Tibial artery (tissue), 4 donors: ENCODE results near the gene LOXL4.

Source experiments
- DNase-seq, 2 donors: peaks; one replicate each; pipeline ENCODE4 v3.0.0-alpha.2; 2019
- H3K27ac ChIP-seq, 2 donors: fragments of 200-600 bp; sonication (generic) in 1 of 2; 1 replicate in 1 of 2; 2 replicates in 1 of 2; pipeline ENCODE4 v1.5.1; 2018 to 2019; ENCODE audit warnings: mild to moderate bottlenecking in 1 of 2
- H3K27me3 ChIP-seq, 2 donors: fragments of 200-600 bp; sonication (generic) in 1 of 2; one replicate each; pipeline versions ENCODE4 v1.5.1 to v1.6.0; 2016 to 2019
- H3K36me3 ChIP-seq, 3 donors: fragments of 200-600 bp; sonication (generic) in 2 of 3; one replicate each; pipeline ENCODE4 v1.5.1; 2016 to 2019; ENCODE audit warnings: mild to moderate bottlenecking in 2 of 3
- H3K4me1 ChIP-seq, 4 donors: fragments of 200-600 bp; sonication (generic) in 2 of 4; 1 replicate in 3 of 4; 2 replicates in 1 of 4; pipeline ENCODE4 v1.5.1; 2016 to 2019
- H3K4me3 ChIP-seq, 2 donors: fragments of 200-600 bp; sonication (generic) in 1 of 2; 1 replicate in 1 of 2; 2 replicates in 1 of 2; pipeline ENCODE4 v1.5.1; 2018 to 2019; ENCODE audit warnings: mild to moderate bottlenecking in 2 of 2
- H3K9me3 ChIP-seq, 3 donors: fragments of 200-600 bp; sonication (generic) in 1 of 3; one replicate each; pipeline ENCODE4 v1.5.1; 2016 to 2019
- intact Hi-C: fragments of 100-400 bp; cut with DNase I; formaldehyde crosslinking; loops from one replicate; pipeline ENCODE4 v1.15.0; 2023; ENCODE audit warnings: low total_unique reads
- TF ChIP-seq, protein P1 (sequence below), 2 experiments: fragments of 200-600 bp in 1 of 2; fragments of 450-650 bp in 1 of 2; IDR thresholded peaks; one replicate each; pipeline ENCODE4 v1.5.1; 2017 to 2019; ENCODE audit warnings: antibody characterized with exemption in 2 of 2, mild to moderate bottlenecking in 1 of 2, moderate library complexity in 1 of 2

The LOXL4 gene

GRCh38 chr10:98267894-98268693, at the start of gene LOXL4:
LOXL4 (minus strand) TSS chr10:98268194; CDS start chr10:98263019, 5,175 bp downstream.
- Histone ChIP-seq H3K27ac (peak within 1 kb of the TSS; percentile 94), H3K9me3 (no peaks in the 10 kb centered on the region), H3K36me3 (no peaks in the 10 kb centered on the region), H3K4me3 (peak within 1 kb of the TSS; percentile 53 to 60), H3K27me3 (no peaks in the 10 kb centered on the region), H3K4me1 (peaks cover 0 to 50% (median 39%) of the 10 kb centered on the region in 4 donors)
- TF ChIP-seq, protein P1, sequence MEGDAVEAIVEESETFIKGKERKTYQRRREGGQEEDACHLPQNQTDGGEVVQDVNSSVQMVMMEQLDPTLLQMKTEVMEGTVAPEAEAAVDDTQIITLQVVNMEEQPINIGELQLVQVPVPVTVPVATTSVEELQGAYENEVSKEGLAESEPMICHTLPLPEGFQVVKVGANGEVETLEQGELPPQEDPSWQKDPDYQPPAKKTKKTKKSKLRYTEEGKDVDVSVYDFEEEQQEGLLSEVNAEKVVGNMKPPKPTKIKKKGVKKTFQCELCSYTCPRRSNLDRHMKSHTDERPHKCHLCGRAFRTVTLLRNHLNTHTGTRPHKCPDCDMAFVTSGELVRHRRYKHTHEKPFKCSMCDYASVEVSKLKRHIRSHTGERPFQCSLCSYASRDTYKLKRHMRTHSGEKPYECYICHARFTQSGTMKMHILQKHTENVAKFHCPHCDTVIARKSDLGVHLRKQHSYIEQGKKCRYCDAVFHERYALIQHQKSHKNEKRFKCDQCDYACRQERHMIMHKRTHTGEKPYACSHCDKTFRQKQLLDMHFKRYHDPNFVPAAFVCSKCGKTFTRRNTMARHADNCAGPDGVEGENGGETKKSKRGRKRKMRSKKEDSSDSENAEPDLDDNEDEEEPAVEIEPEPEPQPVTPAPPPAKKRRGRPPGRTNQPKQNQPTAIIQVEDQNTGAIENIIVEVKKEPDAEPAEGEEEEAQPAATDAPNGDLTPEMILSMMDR (IDR thresholded peaks at IDR 0.05) = no peak
- intact Hi-C loops = loop anchor here (10.0 kb wide), 1 partner anchor 147 kb away; the partner anchor contains the start of gene PYROXD2
- no peak for DNase-seq

DNA sequence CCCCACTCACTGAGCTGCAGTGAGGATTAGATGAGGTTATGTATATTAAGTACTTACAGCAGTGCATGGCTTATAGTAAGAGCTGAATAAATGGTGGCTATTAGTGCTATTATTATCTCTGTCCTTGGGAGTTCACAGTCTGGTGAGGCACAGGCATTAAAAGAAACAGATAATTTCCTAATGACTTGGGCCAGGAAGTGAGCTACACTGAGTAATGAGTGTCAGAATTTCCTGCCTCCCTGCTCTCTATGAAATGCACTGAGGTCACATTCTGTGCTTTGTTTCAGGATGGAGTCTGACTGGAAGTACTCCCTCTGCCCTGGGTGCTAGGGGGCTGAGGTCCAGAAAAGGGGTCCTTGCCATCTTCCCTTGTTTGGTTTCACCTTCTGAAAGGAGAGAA, 48.7 kb upstream of the LOXL4 start:
- intact Hi-C loops = no loop called here
- Histone ChIP-seq H3K9me3 (no peaks in the 10 kb centered on the region), H3K36me3 (no peaks in the 10 kb centered on the region), H3K4me1 (peaks cover 0 to 38% (median 24%) of the 10 kb centered on the region in 4 donors), H3K4me3 (no peak overlapping the region), H3K27me3 (no peaks in the 10 kb centered on the region), H3K27ac (no peak overlapping the region)
- no peak for DNase-seq
- TF ChIP-seq, protein P1 (IDR thresholded peaks at IDR 0.05) = no peak

DNA sequence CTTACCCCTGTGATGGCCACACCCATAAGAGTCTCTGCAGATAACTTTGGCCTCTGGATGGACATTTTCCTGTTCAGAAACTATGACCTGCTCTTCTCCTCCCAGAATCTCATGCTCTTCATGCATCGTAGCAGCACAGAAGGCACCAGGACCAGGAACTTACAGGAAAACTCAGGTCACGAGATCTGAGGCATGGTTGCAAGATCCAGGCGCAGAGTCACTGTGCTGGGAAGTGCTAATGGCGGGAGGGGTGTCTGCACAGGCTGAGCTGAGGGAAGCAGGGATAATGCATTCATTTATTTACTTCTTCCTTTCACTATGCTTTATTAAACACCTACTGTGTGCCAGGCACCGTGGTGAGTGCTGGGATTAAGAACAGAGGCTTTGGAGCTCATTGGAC, 48.2 kb upstream of the LOXL4 start:
- no peaks in the 10 kb centered on the region for H3K36me3 ChIP-seq
- DNase-seq = no peak
- H3K4me1 ChIP-seq = peaks cover 0 to 38% (median 24%) of the 10 kb centered on the region in 4 donors
- intact Hi-C loops = no loop called here
- H3K27ac ChIP-seq = no peak overlapping the region
- no peaks in the 10 kb centered on the region for H3K9me3 ChIP-seq
- no peaks in the 10 kb centered on the region for H3K27me3 ChIP-seq
- no peak overlapping the region for H3K4me3 ChIP-seq
- TF ChIP-seq, protein P1 (IDR thresholded peaks at IDR 0.05) = no peak

DNA sequence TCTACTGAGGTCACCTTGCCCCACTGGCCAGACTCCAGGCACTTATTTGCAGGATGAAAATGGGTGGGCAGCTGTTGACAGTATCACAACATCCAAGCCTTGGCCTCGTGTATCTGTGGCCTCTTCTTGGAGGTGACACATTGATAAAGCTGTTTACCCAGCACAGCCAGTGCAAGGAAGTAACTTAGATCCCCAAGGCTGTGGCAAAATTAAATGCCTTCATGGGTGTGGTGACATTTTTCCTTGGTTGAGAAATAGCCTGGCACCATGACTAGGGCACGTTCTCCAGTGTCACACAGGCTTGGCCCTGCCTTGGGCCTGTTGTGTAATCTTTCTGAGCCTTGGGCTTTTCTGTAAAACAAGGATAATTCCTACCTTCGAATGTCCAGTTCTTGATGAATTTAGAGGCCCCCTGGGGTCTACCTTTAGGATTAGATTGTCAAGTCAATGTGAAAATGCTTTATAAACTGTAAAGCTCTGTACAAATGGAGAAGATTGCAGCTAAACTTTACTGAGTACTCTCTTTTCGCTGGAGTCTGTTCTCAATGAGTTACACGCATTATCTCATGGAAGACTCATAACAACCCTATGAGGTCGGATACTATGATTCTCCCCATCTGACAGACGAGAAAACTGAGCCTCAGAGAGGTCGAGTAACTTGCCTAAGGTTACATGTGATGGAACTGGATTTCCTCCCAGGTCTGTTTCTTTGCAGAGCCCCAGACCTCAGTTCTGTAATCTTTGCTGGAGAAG, 46.7 kb upstream of the LOXL4 start:
- Histone ChIP-seq H3K4me1 (peaks cover 0 to 42% (median 27%) of the 10 kb centered on the region in 4 donors), H3K9me3 (no peaks in the 10 kb centered on the region), H3K4me3 (no peak overlapping the region), H3K27me3 (no peaks in the 10 kb centered on the region), H3K27ac (peak overlapping the region; percentile 45 to 61), H3K36me3 (no peaks in the 10 kb centered on the region)
- intact Hi-C loops = loop anchor here (5.0 kb wide), 2 partner anchors 52 to 67 kb away; no protein-coding TSS in a partner anchor
- DNase-seq = peak; percentile 81 to 88
- TF ChIP-seq, protein P1 (IDR thresholded peaks at IDR 0.05) = no peak

DNA sequence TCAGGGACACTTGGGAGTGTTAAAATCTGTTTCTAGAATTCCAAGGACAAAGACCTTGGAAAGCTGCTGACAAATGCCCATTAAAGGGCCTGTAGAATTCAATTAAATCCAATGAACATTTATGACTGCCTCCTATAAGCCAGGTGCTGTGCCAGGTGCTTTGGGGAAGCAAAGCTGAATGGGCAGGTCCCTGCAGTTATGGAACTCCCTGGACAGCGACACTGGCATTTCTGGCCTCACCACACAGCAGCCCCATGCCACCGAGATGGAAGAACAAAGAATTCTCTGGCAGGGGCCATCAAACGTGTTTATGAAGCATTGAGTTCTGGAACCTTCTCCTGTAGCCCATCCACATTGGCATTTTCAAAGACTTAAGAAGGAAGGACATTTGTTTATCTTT, 45.6 kb upstream of the LOXL4 start:
- Histone ChIP-seq H3K4me3 (no peak overlapping the region), H3K9me3 (no peaks in the 10 kb centered on the region), H3K27ac (peak overlapping the region; percentile 45 to 61), H3K36me3 (no peaks in the 10 kb centered on the region), H3K4me1 (peaks cover 0 to 50% (median 34%) of the 10 kb centered on the region in 4 donors), H3K27me3 (peaks cover 0 to 2% of the 10 kb centered on the region in 2 donors)
- TF ChIP-seq, protein P1 (IDR thresholded peaks at IDR 0.05) = no peak
- intact Hi-C loops = loop anchor here (5.0 kb wide), 2 partner anchors 51 to 66 kb away; no protein-coding TSS in a partner anchor
- DNase-seq = no peak
